SK-N-SH (cell line): ENCODE results near the gene RAB1A. TPM values are rescaled to one million over a fixed set of nuclear protein-coding genes. Genes with fewer than 3 reads are reported as not detected.

ENCODE experiments used
- CTCF ChIA-PET: fragments of 300-600, 350-600 bp; formaldehyde crosslinking; extraction: SDS; loops from one replicate; lab custom pipeline; 2021; lab: Yijun Ruan, JAX
- POLR2A ChIA-PET: fragments of 350-600 bp; sonication (Branson Sonifier 250); formaldehyde crosslinking; extraction: SDS; loops from one replicate; lab custom pipeline; 2020; ENCODE audit warnings: antibody characterized with exemption, inconsistent platforms; lab: Yijun Ruan, JAX
- DNase-seq: peaks from one replicate; pipeline ENCODE4 v3.0.0; 2012
- H2AFZ ChIP-seq: fragments of 200-600 bp; sonication (generic); 2 replicates; pipeline ENCODE4 v1.8.1; 2016; ENCODE audit warnings: antibody characterized with exemption, mild to moderate bottlenecking, low read depth
- H3F3A ChIP-seq: fragments of 200-600 bp; sonication (generic); replicated peaks from 2 replicates; pipeline ENCODE3; 2016; ENCODE audit warnings: antibody characterized with exemption, mild to moderate bottlenecking; ENCODE audit not compliant: insufficient read depth
- H3K27ac ChIP-seq, 2 experiments: fragments of 200-500 bp in 1 of 2; fragments of 200-600 bp in 1 of 2; sonication (Bioruptor generic) in 1 of 2; sonication (generic), shearing (Covaris generic) in 1 of 2; 2 replicates each; pipeline versions ENCODE4 v1.5.1 to v1.6.1; 2014 to 2016; ENCODE audit warnings: low read depth in 2 of 2, inconsistent platforms in 1 of 2, low read length in 1 of 2, mild to moderate bottlenecking in 1 of 2, mixed read lengths in 1 of 2
- H3K27me3 ChIP-seq: fragments of 200-600 bp; sonication (generic), shearing (Covaris generic); 2 replicates; pipeline ENCODE4 v1.6.1; 2016; ENCODE audit warnings: mixed run types; ENCODE audit not compliant: insufficient read depth
- H3K36me3 ChIP-seq, 2 experiments: fragments of 200-500 bp in 1 of 2; fragments of 200-600 bp in 1 of 2; sonication (Bioruptor generic) in 1 of 2; sonication (generic) in 1 of 2; replicated peaks in 1 of 2; 2 replicates each; pipeline versions ENCODE3 to v1.5.1; 2014 to 2016; ENCODE audit warnings: low read length in 1 of 2, mild to moderate bottlenecking in 1 of 2; ENCODE audit not compliant: insufficient read depth in 2 of 2, control insufficient read depth in 1 of 2
- H3K4me1 ChIP-seq, 2 experiments: fragments of 200-500 bp in 1 of 2; fragments of 200-600 bp in 1 of 2; sonication (Bioruptor generic) in 1 of 2; sonication (generic), shearing (Covaris generic) in 1 of 2; 2 replicates each; pipeline versions ENCODE4 v1.5.1 to v1.6.1; 2014 to 2016; ENCODE audit warnings: low read depth in 1 of 2, low read length in 1 of 2, mixed run types in 1 of 2; ENCODE audit not compliant: insufficient read depth in 2 of 2, control insufficient read depth in 1 of 2
- H3K4me2 ChIP-seq: fragments of 200-600 bp; sonication (generic), shearing (Covaris generic); 2 replicates; pipeline ENCODE4 v1.6.1; 2017; ENCODE audit warnings: mixed run types
- H3K4me3 ChIP-seq, 2 experiments: fragments of 200-500 bp in 1 of 2; fragments of 200-600 bp in 1 of 2; sonication (Bioruptor generic) in 1 of 2; sonication (generic), shearing (Covaris generic) in 1 of 2; 2 replicates each; pipeline versions ENCODE4 v1.5.1 to v1.8.1; 2014 to 2016; ENCODE audit warnings: low read depth in 2 of 2, inconsistent platforms in 1 of 2, low read length in 1 of 2, mild to moderate bottlenecking in 1 of 2, mixed read lengths in 1 of 2, moderate library complexity in 1 of 2
- H3K79me2 ChIP-seq: fragments of 200-600 bp; sonication (generic); 2 replicates; pipeline ENCODE4 v1.8.1; 2017; ENCODE audit warnings: mild to moderate bottlenecking; ENCODE audit not compliant: insufficient read depth
- H3K9ac ChIP-seq: fragments of 200-600 bp; sonication (generic); 2 replicates; pipeline ENCODE4 v1.6.1; 2017; ENCODE audit warnings: mixed run types
- H3K9me2 ChIP-seq: fragments of 200-600 bp; sonication (generic); 2 replicates; pipeline ENCODE4 v1.6.1; 2017; ENCODE audit warnings: mixed run types
- H3K9me3 ChIP-seq: fragments of 200-600 bp; sonication (generic); 2 replicates; pipeline ENCODE4 v1.6.1; 2017; ENCODE audit warnings: mixed run types, mild to moderate bottlenecking, moderate library complexity
- H4K20me1 ChIP-seq: fragments of 200-600 bp; sonication (generic); 2 replicates; pipeline ENCODE4 v1.6.1; 2017; ENCODE audit warnings: mild to moderate bottlenecking, mixed run types; ENCODE audit not compliant: insufficient read depth
- FOSL2 ChIP-seq: IDR thresholded peaks from 2 replicates; pipeline ENCODE4 v1.4.0; 2012; ENCODE audit warnings: low read depth, mild to moderate bottlenecking, moderate library complexity, borderline replicate concordance
- FOXJ3 ChIP-seq: sonication (generic); formaldehyde crosslinking; IDR thresholded peaks from 2 replicates; pipeline ENCODE4 v1.5.1; 2020; ENCODE audit warnings: mild to moderate bottlenecking, missing genetic modification reagents
- JUND ChIP-seq: IDR thresholded peaks from 2 replicates; pipeline ENCODE4 v1.4.0; 2012
- RXRA ChIP-seq: IDR thresholded peaks from 2 replicates; pipeline ENCODE4 v1.4.0; 2012; ENCODE audit warnings: low read depth, mild to moderate bottlenecking, borderline replicate concordance
- TAF1 ChIP-seq: IDR thresholded peaks from 2 replicates; pipeline ENCODE4 v1.6.1; 2012; ENCODE audit warnings: low read depth, mild to moderate bottlenecking, low read length, moderate library complexity, borderline replicate concordance
- USF2 ChIP-seq: fragments of 150-350 bp; IDR thresholded peaks from 2 replicates; pipeline ENCODE4 v1.6.1; 2017; ENCODE audit warnings: antibody characterized with exemption, low read length, low read depth, borderline replicate concordance
- ZBTB33 ChIP-seq: IDR thresholded peaks from 2 replicates; pipeline ENCODE4 v1.4.0; 2012; ENCODE audit warnings: low read depth, borderline replicate concordance
- WGBS: methylation state at CpG from one replicate; pipeline ENCODE4 v1.1.6; 2017; ENCODE audit warnings: low lambda C conversion rate; 5-methylcytosine and 5-hydroxymethylcytosine counted together
- polyA plus RNA-seq, 3 experiments: library from polyadenylated mRNA; depleted of rRNA; stranded (reverse); fragments of >200 nt; gene quantifications; 2 replicates each; pipeline ENCODE4 v1.2.3, GENCODE V29; 2012
- TF ChIP-seq, protein P1 (sequence below): fragments of 150-350 bp; IDR thresholded peaks from 2 replicates; pipeline ENCODE4 v1.6.1; 2016; ENCODE audit warnings: mild to moderate bottlenecking, low read depth, low read length
- TF ChIP-seq, protein P2 (sequence below): IDR thresholded peaks from 2 replicates; pipeline ENCODE4 v1.6.1; 2012; ENCODE audit warnings: mild to moderate bottlenecking, low read depth, low read length, moderate library complexity

RAB1A gene
- polyA plus RNA-seq, 1 of the 3 experiments (the other 2 are of a cell fraction): 113 TPM

GRCh38 chr2:65073879-65074565 is 55.9 kb downstream of the RAB1A start:
- Histone ChIP-seq H3F3A (peaks cover 23% of the 10 kb centered on the region), H3K4me1 (peaks cover 21 to 25% of the 10 kb centered on the region in 2 experiments; a peak in 3 of 4 replicates), H2AFZ (no peak overlapping the region), H3K27me3 (no peaks in the 10 kb centered on the region), H3K9ac (no peak overlapping the region), H3K9me3 (no peaks in the 10 kb centered on the region), H3K4me3 (no peak overlapping the region), H4K20me1 (peaks cover 3% of the 10 kb centered on the region), H3K4me2 (no peak overlapping the region), H3K27ac (no peak overlapping the region), H3K9me2 (no peaks in the 10 kb centered on the region), H3K79me2 (peaks cover 15% of the 10 kb centered on the region; the same call in 1 of the 2 replicates), H3K36me3 (peaks cover 63 to 72% of the 10 kb centered on the region in 2 experiments)
- no peak for DNase-seq
- POLR2A ChIA-PET: no interaction called here
- TF ChIP-seq, protein P1, sequence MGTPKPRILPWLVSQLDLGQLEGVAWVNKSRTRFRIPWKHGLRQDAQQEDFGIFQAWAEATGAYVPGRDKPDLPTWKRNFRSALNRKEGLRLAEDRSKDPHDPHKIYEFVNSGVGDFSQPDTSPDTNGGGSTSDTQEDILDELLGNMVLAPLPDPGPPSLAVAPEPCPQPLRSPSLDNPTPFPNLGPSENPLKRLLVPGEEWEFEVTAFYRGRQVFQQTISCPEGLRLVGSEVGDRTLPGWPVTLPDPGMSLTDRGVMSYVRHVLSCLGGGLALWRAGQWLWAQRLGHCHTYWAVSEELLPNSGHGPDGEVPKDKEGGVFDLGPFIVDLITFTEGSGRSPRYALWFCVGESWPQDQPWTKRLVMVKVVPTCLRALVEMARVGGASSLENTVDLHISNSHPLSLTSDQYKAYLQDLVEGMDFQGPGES: no peak
- no peak for TF ChIP-seq USF2
- no peak for TF ChIP-seq TAF1
- no peak for TF ChIP-seq JUND
- TF ChIP-seq, protein P2, sequence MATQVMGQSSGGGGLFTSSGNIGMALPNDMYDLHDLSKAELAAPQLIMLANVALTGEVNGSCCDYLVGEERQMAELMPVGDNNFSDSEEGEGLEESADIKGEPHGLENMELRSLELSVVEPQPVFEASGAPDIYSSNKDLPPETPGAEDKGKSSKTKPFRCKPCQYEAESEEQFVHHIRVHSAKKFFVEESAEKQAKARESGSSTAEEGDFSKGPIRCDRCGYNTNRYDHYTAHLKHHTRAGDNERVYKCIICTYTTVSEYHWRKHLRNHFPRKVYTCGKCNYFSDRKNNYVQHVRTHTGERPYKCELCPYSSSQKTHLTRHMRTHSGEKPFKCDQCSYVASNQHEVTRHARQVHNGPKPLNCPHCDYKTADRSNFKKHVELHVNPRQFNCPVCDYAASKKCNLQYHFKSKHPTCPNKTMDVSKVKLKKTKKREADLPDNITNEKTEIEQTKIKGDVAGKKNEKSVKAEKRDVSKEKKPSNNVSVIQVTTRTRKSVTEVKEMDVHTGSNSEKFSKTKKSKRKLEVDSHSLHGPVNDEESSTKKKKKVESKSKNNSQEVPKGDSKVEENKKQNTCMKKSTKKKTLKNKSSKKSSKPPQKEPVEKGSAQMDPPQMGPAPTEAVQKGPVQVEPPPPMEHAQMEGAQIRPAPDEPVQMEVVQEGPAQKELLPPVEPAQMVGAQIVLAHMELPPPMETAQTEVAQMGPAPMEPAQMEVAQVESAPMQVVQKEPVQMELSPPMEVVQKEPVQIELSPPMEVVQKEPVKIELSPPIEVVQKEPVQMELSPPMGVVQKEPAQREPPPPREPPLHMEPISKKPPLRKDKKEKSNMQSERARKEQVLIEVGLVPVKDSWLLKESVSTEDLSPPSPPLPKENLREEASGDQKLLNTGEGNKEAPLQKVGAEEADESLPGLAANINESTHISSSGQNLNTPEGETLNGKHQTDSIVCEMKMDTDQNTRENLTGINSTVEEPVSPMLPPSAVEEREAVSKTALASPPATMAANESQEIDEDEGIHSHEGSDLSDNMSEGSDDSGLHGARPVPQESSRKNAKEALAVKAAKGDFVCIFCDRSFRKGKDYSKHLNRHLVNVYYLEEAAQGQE: no peak
- TF ChIP-seq ZBTB33: no peak
- TF ChIP-seq FOXJ3 (CRISPR knock-in tag): no peak
- TF ChIP-seq FOSL2: no peak
- no peak for TF ChIP-seq RXRA
- CTCF ChIA-PET: interaction anchor here (1.0 to 1.1 kb wide), 2 partner anchors 18 to 34 kb away, joined by 3 to 4 read pairs; partner anchors contain the start of gene CEP68
- 93% methylated on average over 12 of the region's 12 CpGs for WGBS
